GM21390 (cell line): ENCODE measurements around the gene NPPA.

Experiments
- ATAC-seq: cut with Tn5 transposase; IDR thresholded peaks from one replicate; pipeline ENCODE4 v1.9.1; 2021; ENCODE audit not compliant: unreplicated experiment

NPPA gene

DNA sequence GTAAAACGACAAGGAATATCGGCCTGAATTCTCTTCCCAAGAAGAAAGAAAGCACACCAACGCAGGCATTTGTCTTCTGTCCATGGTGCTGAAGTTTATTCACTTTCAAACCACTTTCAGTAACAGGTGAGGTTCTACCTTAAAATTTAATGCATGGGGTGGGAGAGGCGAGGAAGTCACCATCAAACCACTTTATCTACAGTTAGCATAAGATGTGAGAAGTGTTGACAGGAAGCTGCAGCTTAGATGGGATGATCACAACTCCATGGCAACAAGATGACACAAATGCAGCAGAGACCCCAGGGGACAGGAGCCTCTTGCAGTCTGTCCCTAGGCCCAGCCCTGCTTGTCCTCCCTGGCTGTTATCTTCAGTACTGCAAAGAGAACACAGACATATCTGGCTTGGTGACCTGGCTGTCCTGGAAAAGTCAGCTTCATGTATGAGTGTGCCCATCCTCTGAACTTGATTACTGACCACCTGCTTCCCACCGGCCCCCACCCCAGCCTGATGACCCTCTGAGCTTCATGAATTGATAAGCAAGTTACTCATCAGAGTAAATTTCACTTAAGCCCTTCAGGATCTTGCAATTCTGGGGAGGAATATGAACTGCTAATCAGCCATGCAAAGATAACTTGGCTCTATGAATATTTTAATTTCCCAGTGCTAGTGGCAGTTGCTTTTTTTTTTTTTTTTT is 1.8 kb downstream of the NPPA start:
- no peak for ATAC-seq

DNA sequence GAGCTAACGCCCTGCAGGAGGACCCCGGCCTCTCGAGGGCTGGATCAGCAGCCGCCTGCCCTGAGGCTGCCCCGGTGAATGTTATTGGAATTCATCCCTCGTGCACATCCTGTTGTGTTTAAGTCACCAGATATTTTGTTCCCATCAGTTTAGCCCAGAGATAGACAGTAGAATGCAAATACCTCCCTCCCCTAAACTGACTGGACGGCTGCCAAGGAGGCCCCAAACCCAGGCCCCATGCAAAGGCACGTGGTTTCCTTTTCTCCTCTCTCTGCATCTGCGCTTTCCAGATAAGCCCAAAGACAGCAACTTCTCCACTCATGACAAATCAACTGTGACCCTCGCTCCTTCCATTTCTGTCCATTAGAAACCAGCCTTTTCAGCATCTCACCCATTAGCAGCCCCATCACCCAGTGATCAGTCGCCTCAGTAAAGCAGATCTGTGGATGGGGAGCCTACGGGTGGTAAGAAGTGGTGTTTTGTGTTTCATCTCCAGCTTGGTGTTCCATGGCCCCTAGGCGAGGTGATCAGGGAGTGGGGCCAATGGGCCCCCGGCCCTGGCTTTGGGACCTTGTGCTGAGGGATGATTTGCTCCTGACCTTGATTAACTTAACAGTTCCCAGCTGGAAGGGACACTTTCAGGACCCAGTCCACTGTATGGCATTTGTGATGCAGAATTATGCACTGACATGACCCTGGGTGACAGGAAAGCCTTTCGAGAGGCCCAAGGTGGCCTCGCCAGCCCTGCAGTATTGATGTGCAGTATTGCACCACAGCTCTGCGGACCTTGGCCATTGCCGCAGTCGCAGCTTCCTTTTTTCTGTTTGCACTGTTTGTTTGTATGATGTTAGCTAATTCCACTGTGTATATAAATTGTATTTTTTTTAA is 5.2 kb downstream of the NPPA start:
- ATAC-seq, result no peak

DNA sequence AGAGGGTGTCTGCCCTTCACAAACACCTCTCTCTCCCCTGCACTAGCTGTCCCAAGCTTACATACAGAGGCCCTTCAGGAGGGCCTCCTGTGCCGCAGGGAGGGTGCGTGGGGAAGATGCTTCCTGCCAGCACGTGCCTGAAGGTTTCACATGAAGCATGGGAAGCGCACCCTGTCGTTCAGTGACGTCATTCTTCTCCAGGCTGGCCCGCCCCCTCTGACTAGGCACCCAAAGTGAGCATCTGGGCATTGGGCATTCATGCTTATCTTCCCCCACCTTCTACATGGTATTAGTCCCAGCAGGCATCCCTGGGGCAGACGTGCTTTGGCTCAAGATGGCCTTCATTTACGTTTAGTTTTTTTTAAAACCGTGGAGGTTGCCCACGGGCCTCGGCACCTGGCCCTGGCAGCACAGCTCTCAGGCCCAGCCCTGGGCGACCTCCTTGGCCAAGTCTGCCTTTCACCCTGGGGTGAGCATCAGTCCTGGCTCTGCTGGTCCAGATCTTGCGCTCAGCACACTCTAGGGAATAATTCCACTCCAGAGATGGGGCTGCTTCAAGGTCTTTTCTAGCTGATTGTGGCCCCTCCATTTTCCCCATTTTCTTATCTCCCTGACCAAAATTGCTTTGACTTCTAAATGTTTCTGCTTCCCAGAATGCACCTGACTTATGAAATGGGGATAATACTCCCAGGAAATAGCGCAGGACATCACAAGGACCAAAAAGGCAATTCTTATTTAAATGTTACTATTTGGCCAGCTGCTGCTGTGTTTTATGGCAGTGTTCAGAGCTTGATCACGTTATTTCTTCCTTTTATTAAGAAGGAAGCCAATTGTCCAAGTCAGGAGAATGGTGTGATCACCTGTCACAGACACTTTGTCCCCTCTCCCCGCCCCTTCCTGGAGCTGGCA is 6.1 kb downstream of the NPPA start:
- ATAC-seq, result no peak

DNA sequence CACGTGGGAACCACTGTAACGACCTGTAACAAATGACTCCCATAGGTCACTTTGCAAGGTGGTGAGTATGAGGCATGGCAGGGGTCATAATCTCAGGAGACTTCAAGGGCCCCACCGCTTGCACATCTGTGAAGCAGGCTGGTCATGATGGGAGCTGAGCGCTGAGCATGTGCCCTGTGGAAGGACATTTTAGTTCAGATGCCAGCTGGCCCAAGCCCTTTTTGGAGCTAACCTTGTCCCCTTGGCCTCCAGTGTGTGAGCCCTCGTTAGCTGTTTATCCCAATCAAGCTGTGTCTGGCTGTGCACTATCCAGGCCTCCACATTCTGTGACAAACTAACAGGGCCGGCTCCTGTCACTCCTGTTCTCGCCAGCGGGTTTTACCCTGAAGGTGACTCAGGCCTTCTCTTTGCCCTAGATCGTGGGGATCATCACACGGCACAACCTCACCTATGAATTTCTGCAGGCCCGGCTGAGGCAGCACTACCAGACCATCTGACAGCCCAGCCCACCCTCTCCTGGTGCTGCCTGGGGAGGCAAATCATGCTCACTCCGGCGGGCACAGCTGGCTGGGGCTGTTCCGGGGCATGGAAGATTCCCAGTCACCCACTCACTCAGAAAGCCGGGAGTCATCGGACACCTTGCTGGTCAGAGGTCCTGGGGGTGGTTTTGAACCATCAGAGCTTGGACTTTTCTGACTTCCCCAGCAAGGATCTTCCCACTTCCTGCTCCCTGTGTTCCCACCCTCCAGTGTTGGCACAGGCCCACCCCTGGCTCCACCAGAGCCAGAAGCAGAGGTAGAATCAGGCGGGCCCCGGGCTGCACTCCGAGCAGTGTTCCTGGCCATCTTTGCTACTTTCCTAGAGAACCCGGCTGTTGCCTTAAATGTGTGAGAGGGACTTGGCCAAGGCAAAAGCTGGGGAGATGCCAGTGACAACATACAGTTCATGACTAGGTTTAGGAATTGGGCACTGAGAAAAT is 7.6 kb downstream of the NPPA start:
- no peak for ATAC-seq

DNA sequence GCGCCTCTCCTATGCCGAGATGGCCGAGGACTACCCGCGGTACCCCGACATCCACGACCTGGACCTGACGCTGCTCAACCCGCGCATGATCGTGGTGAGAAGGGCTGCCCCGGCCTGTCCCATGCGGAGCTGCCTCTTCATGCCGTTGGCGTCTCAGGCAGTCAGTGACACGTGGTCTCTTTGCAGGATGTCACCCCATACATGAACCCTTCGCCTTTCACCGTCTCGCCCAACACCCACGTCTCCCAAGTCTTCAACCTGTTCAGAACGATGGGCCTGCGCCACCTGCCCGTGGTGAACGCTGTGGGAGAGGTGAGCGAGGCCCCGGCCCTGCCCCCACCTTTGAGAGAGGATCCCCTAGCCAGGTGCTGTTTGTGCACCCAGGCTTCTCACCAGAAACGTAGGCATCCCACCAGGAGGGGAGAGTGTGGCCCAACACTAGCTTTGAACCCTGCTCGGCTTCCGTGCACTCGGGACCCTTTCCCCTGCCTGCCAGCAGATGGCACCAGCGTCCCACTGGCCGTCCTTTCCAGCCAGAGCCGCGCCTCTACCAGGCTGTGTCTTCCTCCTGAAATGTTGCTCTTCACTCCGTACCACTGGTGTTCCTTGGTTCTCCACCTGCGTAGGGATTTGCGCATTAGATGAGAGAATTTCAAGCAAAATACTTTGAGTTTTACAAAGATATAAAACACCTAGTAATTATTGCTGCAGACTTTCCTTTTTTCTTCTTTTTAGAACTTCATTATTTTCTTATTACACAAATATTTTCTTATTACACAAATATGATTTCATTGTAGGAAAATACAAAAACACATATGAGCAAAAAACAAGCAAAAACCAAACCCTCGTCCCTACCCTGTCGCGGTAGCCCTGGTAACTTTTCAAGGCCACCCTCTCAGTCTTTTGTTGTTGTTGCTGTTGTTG is 9.0 kb downstream of the NPPA start:
- ATAC-seq, result no peak

DNA sequence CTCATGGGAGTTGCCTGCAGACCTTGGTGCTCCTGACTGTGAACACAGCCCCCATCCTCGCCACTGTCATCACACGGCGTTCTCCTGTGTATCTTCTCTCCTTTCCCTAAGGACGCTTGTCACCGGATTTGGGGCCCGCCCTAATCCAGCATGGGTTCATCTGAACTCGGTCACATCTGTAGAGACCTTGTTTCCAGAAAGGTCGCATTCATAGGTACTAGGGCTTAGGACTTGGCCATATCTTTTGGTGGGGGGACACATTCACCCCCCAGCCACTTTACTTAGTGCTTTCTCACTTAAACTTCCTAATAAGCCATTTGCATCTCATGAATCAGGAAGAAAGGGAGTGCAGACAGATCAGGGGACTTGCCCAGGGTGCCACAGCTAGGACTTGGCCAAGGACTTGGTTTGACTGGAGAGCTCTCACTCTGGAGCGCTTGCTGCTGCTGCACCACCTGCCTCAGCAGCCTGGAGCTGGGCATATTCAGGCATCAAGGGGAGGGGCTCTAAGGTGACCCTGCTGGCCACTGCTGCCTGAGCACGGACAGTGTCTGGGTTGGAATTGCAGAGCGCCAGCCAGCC is 9.7 kb downstream of the NPPA start:
- ATAC-seq, result no peak

DNA sequence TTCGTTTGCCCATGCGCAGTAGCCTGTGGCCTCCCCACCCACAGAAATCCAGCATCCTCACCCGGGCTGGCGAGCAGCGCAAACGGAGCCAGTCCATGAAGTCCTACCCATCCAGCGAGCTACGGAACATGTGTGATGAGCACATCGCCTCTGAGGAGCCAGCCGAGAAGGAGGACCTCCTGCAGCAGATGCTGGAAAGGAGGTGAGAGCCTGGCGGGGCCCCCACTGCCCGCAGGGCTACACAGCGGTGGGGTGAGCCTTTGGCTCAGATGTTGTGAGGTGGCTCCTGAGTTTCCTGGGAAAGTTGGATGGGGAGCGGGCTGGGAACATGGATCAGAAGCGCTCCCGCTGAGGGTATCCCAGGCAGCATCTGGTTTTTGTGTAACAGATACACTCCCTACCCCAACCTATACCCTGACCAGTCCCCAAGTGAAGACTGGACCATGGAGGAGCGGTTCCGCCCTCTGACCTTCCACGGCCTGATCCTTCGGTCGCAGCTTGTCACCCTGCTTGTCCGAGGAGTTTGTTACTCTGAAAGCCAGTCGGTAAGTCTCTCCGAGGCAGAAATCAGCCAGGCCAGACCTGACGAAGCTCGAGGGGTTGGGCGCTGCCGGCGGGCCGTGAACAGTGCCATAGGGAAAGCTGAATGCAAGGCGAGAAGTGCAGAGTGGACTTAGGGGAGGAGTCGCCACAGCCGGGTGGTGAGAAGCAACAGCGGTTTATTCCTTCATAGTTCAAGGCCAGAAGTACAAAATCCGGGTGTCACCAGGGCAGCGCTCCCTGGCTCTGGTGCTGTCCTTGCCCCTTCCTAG is 10.4 kb downstream of the NPPA start:
- ATAC-seq, result no peak

DNA sequence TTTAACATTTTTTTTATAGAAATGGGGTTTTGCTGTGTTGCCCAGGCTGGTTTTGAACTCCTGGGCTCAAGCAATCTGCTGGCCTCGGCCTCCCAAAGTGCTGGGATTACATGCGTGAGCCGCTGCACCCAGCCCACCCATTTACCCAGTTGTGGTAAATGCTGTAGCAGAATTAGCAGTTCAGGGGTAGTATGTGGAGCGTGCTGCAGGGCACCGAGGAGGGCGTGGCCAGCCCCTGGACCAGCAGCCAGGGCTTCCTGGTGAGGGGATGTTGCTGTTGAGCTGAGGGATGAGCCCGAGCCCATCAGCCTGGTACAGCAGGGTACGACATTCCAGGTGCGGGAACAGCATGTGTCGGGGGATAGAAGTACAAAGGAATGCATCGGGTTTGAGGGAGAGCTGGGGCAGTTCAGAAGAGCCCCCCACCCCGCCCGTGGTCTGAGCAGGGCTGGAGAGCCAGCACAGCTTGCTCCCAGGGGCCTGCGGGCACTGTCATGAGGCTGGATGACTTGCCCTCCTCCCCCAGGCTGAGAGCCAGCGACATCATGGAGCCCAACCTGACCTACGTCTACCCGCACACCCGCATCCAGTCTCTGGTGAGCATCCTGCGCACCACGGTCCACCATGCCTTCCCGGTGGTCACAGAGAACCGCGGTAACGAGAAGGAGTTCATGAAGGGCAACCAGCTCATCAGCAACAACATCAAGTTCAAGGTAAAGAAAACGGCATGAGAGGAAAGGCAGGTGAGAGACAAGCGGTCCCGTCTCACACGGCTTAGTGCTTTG is 11.9 kb downstream of the NPPA start:
- ATAC-seq, result no peak

DNA sequence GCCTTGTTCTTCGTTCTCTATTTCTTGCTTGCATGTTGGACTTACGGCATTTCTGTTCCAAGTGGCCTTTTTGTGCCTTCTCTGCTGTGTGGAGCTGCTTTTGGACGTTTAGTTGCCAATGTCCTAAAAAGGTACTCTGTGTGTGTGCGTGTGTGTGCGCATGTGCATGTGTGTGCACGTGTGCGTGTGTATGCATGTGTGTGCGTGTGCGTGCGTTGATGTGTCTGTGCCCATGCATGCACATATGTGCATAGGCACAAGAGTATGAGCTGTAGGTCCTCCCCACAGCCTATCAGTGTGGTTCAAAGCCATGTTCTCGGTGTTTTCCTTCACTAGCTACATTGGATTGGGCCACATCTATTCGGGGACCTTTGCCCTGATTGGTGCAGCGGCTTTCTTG is 13.7 kb downstream of the NPPA start:
- no peak for ATAC-seq

DNA sequence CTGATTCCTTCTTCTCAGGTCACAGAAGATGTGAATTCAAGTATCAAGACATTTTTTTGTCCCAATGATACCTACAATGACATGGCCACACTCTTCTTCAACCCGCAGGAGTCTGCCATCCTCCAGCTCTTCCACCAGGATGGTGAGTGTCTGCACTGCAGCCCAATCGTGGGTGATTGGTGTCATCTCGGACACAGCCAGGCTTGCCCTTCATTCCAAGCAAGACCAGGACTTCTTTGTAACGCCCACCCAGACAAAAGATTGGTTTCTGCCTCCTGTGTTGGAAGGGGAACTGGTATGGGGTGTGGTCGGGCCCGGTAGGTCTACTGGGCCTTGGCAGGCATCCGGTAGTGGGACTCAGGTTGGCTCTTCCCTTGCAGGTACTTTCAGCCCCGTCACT is 14.1 kb downstream of the NPPA start:
- ATAC-seq, result no peak

DNA sequence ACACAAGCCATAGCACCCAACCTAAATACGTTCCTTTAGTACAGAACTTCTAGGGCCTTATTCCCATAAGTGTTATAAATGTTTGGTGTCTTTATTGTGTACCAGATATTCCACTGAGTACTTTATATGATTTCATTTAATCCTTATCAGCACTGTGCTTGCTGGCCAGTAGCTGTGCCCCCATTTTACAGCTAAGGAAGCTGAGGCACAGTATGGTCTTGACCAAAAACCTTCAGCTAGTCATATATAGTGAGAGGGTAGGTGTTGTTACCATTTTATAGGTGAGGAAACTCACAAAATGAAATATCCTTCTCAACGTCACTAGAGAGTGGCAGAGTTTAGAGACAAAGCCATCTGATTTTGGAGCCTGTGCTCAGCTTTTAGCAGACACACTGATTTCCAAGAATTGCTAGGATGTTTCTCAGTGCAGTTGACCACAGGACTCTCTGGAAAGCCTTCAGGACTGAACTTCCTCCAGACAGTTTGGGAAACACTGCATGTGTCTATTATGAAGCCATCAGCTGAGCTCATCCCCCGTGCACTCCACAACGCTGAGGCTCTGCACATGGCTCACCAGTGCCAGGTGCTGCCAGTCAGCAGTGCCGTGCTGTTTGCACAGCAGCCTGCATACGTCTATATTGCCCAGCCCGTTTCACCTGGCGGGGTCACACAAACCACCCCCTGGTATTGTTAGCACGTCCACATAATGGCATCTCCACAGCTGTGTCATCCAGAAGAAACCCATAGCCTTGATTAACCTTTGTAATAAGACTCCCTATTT is 15.4 kb downstream of the NPPA start:
- no peak for ATAC-seq

DNA sequence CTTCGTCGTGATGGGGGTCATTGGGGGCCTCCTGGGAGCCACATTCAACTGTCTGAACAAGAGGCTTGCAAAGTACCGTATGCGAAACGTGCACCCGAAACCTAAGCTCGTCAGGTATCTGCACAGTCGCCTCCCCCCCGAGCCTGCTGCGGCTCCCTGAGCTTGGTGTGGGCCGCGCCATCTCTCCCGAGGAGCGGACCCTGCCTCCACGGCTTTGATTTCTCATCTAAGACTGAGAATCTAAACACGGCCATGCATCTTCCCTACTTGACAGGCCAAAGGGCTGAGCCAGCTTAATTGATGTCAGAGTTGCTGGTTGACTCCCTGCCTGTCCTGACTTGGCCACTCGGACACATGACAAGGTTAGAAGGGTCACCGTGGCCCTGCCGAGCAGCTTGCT is 19.1 kb downstream of the NPPA start:
- ATAC-seq, result no peak

DNA sequence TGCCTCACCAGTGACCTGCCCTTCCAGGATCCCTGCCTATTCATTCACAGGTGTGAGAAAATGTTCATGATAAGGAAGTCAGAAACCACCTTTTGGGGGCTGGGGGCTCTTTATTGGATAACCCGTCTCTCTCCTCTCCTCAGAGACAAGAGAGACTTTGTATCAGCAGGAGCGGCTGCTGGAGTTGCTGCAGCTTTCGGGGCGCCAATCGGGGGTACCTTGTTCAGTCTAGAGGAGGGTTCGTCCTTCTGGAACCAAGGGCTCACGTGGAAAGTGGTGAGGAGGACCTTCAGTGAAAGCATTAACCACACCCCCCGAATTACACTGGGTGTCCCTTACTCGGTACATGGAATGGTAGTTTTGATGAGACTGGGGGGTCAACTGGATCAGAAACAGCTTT is 20.6 kb downstream of the NPPA start:
- ATAC-seq, result no peak

DNA sequence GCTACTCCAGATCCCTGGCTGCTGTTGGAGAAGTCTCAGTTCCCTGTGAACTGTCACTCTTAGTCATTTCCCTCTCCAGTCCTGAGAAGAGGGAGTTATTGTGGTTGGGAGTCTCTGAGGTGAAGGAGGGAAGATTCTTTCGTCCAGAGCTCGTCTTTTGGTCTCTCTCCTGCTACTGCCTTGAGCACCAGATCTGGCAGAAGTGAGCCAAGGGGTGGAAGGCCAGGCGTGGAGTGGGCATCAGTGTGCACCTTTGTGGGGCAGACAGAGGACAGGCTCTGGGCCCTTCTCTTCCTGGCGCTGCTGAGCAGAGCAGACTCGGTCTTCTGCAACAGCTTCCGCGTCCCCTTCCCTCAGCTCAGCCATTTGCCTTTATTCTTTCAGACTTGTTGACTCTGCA is 22.5 kb downstream of the NPPA start:
- no peak for ATAC-seq

DNA sequence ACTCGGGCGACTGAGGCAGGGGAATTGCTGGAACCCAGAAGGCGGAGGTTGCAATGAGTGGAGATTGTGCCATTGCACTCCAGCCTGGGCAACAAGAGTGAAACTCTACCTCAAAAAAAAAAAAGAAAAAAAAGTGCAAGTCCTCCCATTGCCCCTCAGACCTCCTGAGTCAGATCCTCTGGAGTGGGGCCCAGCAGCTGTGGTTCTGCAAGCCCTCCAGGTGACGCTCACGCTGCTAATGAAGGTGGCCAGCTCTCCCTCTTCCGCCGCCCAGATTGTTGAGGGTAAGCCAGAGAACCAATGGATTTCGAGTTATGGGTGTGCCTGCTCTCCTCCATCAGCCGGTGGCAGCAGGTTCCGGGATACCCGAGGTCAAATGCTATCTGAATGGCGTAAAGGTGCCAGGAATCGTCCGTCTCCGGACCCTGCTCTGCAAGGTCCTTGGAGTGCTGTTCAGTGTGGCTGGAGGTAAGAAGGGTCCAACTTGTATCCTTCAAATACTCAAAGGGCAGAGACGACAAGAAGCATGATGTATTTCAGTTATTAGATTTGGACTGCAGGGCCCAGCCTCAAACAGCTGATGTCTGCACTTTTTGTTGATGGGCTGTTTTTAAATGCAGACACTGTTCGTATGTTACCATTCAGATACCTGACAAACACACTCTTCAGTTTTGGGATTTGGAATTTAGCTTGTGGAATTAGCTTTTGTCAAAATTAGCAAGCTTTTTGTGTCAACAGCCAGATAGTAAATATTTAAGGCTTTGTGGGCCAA is 24.0 kb downstream of the NPPA start:
- ATAC-seq, result no peak

DNA sequence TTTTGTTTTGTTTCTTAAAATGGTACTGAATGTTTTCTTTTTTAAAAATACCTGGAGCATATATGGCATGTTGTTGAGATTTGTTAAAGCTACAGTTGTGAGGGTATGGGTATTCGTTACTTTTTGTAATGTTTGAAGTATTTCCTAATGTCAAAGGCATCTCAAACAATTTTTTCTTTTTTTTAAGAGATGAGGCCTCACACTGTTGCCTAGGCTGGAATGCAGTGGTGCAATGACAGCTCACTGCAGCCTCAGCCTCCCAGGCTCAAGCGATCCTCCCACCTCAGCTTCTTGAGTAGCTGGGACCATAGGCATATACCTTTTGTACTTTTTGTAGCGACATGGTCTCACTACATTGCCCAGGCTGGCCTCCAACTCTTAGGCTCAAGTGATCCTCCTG is 25.5 kb downstream of the NPPA start:
- ATAC-seq, result no peak
